ENCODE data around the gene BEX4.

The BEX4 gene

GRCh38 chrX:103256651-103257050, 41.7 kb downstream of the BEX4 start:
- no peak overlapping the region for H3K4me3 ChIP-seq (replicated peaks in 1 of 2; ENCODE audit: low read depth in 2 of 2, low read length in 2 of 2)
- TF ChIP-seq, protein P1, sequence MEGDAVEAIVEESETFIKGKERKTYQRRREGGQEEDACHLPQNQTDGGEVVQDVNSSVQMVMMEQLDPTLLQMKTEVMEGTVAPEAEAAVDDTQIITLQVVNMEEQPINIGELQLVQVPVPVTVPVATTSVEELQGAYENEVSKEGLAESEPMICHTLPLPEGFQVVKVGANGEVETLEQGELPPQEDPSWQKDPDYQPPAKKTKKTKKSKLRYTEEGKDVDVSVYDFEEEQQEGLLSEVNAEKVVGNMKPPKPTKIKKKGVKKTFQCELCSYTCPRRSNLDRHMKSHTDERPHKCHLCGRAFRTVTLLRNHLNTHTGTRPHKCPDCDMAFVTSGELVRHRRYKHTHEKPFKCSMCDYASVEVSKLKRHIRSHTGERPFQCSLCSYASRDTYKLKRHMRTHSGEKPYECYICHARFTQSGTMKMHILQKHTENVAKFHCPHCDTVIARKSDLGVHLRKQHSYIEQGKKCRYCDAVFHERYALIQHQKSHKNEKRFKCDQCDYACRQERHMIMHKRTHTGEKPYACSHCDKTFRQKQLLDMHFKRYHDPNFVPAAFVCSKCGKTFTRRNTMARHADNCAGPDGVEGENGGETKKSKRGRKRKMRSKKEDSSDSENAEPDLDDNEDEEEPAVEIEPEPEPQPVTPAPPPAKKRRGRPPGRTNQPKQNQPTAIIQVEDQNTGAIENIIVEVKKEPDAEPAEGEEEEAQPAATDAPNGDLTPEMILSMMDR (IDR thresholded peaks at IDR 0.05; ENCODE audit: low read depth, low read length) = no peak
- DNase-seq (ENCODE audit: low read depth in 2 of 2) = no peak

DNA sequence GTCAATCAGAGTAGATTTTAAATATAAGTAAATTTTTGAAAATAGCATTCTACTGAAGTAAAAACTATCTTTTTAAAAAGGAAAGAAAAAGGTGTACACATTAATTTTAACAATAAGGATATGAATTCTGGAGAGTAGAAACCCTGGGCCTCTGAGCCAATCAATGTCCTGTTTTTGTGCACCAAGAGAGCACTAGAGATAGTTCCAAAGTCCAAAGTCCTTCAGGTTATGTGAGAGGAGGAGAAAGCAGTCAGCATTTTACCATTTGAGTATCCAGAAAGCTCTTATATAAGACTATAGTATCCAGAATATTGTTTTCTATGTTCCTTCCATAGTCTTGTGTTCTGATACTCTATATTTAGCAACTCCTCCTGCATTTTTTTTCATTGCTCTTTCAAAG, 43.4 kb downstream of the BEX4 start:
- H3K4me3 ChIP-seq (replicated peaks in 1 of 2; ENCODE audit: low read depth in 2 of 2, low read length in 2 of 2) = no peak overlapping the region
- no peak for DNase-seq (ENCODE audit: low read depth in 2 of 2)
- TF ChIP-seq, protein P1 (IDR thresholded peaks at IDR 0.05; ENCODE audit: low read depth, low read length) = no peak
